SK-N-MC (cell line): ENCODE measurements around the gene INPP1.

Experiments used
- EZH2 ChIP-seq: fragments of 200-600 bp; sonication (generic); IDR thresholded peaks from one replicate; pipeline ENCODE4 v1.6.1; 2017; ENCODE audit warnings: antibody characterized with exemption
- POLR2AphosphoS5 ChIP-seq: IDR thresholded peaks from 2 replicates; pipeline ENCODE4 v1.6.1; 2012; ENCODE audit warnings: mild to moderate bottlenecking, low read depth, low read length, borderline replicate concordance

DNA sequence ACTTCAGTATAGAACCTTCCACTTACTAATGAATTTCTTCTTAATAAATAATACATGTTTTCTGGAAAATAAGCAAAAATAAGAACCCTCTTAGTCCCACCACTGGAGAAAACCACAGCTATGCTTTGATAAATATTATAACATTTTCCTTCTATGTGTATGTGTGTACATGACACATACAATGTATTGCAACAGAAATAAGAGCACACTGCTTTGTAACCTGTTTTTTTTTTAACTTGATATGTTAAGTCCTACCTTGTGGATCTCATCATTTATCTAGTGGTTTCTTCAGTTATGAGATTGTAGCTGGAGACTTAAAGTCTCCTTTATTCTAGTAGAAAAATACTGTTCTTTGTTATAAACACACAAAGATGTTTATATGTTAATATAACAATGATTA lies 17.2 kb downstream of the INPP1 start:
- TF ChIP-seq EZH2, result no peak
- TF ChIP-seq POLR2AphosphoS5, result no peak
